HG03139 (cell line): ENCODE data around the gene SNUPN.
A peak's percentile ranks its signal among the peaks of the same experiment; 100 is the strongest.
"Not testable (repeated sequence)": the region's sequence is repeated elsewhere in the genome, so short reads cannot be mapped to it uniquely, and the experiment has no call there.

Source experiments
- ATAC-seq: cut with Tn5 transposase; IDR thresholded peaks from one replicate; pipeline ENCODE4 v1.9.1; 2021; ENCODE audit not compliant: unreplicated experiment

The SNUPN gene

DNA sequence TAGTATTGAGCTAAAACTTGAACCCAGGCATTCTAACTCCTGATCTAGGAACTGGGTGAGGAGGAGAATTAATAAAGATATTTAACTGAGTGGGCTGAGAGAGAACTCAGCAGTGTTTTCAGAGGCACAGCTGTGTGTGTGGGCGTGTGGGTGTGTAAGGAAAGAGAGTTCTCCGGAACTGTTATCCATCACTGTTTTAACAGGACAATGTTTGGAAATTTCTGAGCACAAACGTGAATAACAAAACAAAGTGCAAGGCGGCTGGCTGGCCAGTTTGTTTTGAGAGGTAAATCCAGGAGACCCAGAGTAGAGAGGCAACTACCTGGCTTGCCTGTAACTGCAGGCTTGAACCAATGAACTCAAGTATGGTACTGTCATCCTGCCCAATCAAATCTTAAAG lies 41.4 kb downstream of the SNUPN start:
- no peak for ATAC-seq

DNA sequence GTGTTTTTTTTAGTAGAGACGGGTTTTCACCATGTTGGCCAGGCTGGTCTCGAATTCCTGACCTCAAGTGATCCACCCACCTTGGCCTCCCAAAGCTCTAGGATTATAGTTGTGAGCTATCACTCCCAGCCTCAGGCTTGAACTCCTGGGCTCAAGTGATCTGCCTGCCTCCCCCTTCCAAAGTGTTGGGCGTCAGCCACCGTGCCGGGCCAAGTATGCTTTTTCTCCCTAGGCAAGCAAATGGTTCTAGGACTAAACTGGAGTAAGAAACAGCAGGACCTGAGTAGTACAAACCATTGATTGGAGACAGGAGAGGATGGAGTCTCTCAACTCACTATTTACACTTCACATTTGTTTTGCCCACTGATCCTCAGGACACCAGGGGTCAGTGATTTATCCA lies 41.8 kb downstream of the SNUPN start:
- no peak for ATAC-seq

DNA sequence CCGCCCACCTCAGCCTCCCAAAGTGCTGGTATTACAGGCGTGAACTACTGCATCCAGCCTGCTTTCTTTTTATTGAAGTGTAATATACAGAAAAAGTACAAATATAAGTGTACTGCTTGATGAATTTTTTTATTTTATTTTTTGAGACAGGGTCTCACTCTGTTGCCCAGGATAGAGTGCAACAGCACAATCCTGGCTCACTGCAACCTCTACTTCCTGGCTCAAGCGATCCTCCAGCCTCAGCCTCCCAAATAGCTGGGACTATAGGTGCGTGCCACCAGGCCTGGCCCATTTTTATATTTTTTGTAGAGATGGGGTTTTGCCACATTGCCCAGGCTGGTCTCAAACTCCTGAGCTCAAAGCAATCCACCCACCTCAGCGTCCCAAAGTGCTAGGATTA lies 42.6 kb downstream of the SNUPN start:
- ATAC-seq: not testable (repeated sequence)

DNA sequence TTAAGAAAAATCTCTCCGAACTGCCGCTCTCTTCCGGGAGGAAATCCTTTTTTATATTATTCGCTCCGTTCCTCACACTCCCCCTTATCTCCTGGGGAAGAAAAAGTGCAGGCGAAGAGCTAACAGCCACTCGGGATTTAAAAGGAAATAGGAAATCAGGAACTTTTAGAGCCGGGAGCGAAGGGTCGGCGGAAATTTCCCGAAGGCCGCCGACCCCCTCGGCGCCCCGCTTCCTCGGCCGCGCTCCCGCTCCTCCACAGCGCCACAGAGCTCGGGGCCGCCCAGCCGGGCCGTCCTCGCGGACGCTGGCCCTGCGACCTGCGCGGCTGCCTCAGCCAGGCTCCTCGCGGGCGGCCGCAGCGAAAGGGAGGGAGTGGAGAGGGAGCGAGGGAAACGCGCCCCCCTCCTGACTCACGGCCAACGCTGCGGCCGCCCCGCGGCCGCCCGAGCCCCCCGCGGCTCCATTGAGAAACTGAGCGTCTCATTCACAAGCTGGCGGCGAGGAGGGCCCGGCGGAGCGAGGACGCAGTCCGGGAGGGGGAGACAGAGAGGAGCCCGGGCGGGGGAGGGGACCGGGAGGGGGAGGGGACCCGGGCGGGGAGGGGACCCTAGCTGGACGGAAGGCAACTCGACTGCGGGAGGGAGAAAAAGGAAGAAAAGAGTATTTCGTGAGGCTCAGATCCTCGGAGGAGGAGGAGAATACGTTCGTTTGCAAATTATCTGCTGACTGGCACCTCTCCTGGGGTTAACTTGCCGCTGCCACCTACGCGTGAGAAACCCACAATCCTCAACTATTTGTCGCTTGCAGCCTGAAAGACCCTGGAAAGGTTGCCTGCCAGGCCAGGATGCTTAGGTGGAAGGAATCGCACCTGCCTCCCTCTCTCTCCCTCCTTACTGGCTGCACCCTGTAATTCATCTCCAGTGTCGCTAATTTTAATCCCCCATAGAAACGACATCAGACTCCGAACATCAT lies 46.3 kb downstream of the SNUPN start, which contains the start of gene PTPN9:
TSS of gene PTPN9 (minus strand) at position 368 of the 973 bp plus-strand sequence. CDS start 539 bp downstream, outside the sequence.
- no peak for ATAC-seq

DNA sequence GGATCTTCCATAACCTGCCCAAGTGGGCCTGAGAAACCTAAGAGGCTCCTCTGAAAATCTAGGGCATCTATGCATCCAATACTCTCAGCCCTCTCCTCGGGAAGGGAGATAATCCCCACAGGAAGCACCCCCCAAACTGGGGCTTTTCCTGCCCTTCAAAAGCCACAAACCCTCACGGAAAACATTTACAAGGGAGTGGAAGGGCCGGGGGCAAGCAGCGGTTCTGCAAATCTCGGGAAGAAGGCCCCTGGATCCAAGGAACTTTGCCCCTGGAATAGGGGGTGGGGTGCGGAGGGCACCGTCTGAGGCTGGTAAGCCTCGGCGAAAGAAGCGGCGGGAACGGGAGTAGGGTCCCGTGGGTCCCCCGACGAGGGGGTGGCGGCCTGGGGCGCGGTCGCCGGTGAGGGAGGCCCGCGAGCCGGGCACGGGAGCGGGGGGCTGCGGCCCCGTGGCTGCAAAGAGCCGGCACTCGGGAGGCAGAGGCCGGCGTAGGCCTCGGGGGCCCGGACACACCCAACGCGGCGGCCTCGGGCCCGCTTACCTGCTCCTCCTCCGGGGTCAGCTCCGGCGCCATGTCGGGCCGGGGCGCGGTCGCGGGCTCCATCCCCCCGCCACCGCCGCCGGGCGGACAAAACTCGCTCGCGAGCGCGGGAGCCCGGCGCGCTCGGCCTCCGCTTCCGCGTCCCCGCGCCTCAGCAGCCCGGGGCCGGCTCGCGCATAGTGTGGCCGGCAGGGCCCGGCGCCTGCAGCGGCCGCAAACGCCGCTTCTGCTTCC lies 47.2 kb downstream of the SNUPN start:
- peak; percentile 43 for ATAC-seq

DNA sequence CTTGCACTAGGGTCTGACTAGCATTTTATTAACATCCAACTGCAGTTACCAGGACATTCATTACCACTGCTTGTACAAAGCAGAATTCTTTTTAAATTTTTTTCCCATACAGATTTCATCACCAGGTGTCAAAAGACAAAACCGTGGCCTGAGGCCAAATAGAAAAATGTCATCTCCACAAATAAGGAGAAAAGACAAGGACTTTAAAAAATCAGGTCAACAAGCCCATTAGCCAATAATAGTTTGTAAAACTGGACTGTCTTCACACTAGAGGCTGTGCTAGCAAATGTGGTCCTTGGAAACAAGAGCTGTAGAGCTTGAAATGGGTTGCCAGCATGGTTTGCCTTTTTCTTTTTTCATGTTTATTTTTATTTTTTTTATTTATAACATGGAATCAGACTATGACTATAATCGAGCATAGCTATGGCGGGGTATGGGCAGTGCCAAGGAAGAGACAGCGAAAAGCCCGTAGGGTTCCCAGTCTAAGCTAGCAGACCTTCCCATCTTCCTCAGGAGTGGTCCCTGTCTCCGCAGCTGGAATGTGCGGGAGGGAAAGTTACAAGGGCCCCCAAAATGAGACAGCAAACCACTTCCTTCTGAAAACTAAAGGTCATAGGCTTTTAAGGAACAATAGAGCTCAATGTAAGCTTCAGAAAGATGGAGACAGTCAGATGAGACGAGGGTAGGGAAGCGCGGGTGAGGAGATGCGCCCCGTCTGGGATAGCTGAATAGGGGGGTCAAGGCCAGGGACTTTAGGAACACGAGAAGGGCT lies 47.9 kb downstream of the SNUPN start:
- no peak for ATAC-seq

- ATAC-seq: no peak
These were observed 51.7 kb downstream of the SNUPN start for GRCh38 chr15:75573648-75574384.

DNA sequence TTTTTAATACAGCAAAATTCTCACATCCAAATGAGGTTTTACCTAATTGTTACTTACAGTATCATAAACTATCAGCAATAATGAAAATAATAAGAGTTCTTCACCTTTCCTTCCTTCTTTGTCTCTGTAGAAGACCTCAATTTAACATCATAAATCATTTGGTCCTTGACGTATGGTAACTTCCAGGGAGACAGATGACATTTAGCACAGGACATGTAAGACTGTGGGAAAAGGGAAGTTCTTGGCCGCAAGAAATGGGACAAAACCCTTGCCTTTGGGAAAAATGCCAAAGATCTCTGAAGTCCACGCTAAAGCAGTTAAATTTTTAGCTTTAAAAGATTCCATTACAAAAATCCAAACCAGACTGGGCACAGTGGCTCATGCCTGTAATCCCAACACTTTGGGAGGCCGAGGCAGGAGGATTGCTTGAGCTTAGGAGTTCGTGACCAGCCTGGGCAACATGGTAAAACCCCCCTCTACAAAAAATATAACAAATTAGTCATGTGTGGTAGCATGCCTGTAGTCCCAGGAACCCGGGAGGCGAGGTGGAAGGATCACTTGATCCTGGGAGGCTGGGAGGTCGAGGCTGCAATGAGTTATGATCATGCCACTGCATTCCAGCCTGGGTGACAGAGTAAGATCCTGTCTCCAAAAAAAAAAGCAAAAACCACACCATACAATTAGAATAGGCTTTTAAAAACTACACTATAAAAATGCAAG lies 55.2 kb downstream of the SNUPN start:
- no peak for ATAC-seq

DNA sequence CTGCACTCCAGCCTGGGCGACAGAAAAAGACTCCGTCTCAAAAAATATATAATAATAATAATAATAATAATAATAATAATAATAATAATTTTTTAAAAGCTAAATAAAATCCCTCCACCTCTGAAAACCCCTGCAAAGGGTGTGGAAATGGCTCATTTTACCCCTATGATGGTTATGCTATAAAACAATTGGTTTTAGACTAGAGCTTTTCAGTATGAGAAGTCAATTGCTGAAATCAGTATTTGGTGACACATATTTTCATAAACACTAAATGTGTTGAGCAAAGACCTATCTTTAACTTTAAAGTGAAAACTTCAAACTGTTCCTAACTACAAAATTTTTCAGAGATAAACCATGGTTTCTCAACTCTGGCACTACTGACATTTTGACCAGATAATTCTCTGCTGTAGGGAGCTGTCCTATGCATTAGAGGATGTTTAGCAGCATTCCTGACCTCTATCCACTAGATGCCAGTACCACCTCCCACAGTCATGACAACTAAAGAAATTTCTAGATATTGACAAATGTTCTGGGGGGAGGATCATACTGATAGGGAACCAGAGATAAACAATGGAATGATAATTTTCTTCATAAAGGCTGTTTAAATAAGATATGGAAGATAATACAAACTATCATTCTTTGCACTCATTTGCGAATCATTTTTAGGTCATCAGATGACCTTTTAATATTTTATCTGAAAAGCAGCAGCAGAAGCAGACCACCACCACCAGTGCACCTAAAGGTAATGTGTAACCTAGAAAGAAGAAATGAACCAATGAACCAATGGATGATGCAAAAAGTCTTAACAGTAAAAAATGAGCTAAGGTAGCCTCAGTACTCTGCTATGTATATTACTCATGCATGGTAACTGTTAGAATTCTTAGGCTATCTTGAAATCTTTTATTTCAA lies 60.2 kb downstream of the SNUPN start:
- ATAC-seq: no peak

GRCh38 chr15:75561888-75562287 lies 63.6 kb downstream of the SNUPN start:
- ATAC-seq: no peak

GRCh38 chr15:75559360-75559759 lies 66.2 kb downstream of the SNUPN start:
- ATAC-seq: not testable (repeated sequence)

- ATAC-seq: not testable (repeated sequence)
These were observed 66.6 kb downstream of the SNUPN start for GRCh38 chr15:75558955-75559354.

DNA sequence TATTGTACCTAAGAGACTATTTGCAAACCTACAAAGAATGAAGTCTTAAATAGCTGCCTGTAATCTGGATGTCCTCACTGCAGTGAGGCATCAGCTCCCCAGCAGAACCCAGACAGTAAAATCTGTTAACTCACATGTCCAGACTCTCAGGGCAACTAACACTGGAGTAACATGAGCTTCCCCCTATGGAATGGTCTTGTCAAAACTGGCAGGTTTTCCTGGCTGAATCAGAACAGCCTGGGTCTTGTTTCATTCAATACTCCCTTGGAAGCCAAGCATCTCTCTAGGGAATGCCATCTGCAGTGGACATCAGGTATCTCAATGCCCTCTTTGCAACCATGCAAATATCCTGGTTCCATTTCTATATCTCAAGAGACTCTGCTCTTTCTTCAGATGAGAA lies 70.8 kb downstream of the SNUPN start:
- ATAC-seq: no peak

DNA sequence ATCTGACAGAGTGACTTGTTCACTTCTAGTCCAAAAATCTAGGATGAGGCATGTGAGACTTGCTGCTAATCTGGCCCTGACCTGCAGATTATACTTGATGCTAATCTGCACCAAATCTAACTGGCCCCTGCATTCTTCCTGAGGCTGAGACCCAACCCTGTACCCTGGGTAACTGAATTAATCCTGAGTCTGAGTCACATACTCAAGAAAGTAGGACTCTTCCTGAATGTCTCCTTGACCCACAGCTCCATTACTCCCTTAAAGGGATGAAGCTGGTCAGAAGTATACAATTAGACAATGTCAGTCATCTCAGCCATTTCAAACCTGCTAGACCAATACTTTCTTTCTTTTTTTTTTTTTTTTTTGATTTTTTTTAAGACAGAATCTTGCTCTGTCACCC lies 71.9 kb downstream of the SNUPN start:
- no peak for ATAC-seq

DNA sequence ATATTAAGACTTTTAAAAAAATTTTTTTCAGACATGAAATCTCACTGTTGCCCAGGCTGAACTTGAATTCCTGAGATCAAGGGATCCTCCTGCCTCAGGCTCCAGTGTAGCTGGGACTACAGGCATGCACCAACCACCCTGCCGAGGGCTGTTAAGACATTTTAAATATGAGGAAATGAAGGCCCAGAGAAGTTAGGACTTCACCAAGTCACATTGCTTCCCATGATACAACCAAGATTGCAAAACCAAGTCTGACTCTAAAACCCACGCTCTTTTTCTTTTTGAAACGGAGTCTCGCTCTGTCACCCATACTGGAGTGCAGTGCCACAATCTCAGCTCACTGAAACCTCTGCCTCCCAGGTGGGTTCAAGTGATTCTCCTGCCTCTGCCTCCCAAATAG lies 74.4 kb downstream of the SNUPN start:
- no peak for ATAC-seq
